AG09309 (cell line): ENCODE results near the gene IDH3B.

Experiments used
- DNase-seq: peaks from one replicate; pipeline ENCODE4 v3.0.0-alpha.2; 2010; ENCODE audit warnings: low read depth
- H3K4me3 ChIP-seq: 2 replicates; pipeline ENCODE4 v1.5.1; 2011; ENCODE audit warnings: mild to moderate bottlenecking, low read depth, low read length, moderate library complexity; ENCODE audit not compliant: control insufficient read depth
- CTCF ChIP-seq: IDR thresholded peaks from 2 replicates; pipeline ENCODE4 v1.5.1; 2011; ENCODE audit warnings: mild to moderate bottlenecking, low read depth, low read length, inconsistent platforms; ENCODE audit not compliant: insufficient read depth, control insufficient read depth; ENCODE audit errors: missing control alignments

Gene IDH3B

GRCh38 chr20:2652724-2653555 is 11.1 kb downstream of the IDH3B start:
- TF ChIP-seq CTCF, result no peak
- DNase-seq, result no peak

GRCh38 chr20:2651772-2652723 is 12.0 kb downstream of the IDH3B start, which contains the start of gene NOP56:
Gene NOP56, plus strand, starts transcription at chr20:2652632. Its CDS starts 29 bp downstream, at chr20:2652661.
- H3K4me3 ChIP-seq, result peak within 1 kb of the TSS; percentile 82
- peak; percentile 48 for DNase-seq
- TF ChIP-seq CTCF, result no peak

More at GRCh38 chr20:2652724-2653555, 11.1 kb downstream of the IDH3B start:
- H3K4me3 ChIP-seq, result peak overlapping the region; percentile 82

GRCh38 chr20:2643708-2644107 is 20.3 kb downstream of the IDH3B start:
- no peak for DNase-seq
- H3K4me3 ChIP-seq, result no peak overlapping the region
- TF ChIP-seq CTCF, result no peak

GRCh38 chr20:2640899-2641298 is 23.1 kb downstream of the IDH3B start:
- no peak overlapping the region for H3K4me3 ChIP-seq
- DNase-seq, result no peak
- no peak for TF ChIP-seq CTCF

- TF ChIP-seq CTCF, result no peak
- DNase-seq, result no peak
- no peak overlapping the region for H3K4me3 ChIP-seq
These were observed 23.8 kb downstream of the IDH3B start for GRCh38 chr20:2640260-2640659.

- TF ChIP-seq CTCF, result no peak
- DNase-seq, result no peak
- no peak overlapping the region for H3K4me3 ChIP-seq
These were observed 26.8 kb downstream of the IDH3B start for GRCh38 chr20:2637246-2637645.
